Measurements from ENCODE around the gene YTHDF2. TPM values are rescaled to one million over a fixed set of nuclear protein-coding genes. Genes with fewer than 3 reads are reported as not detected.

YTHDF2 gene
- total RNA-seq, 1 experiment from 2014 or later: 90.6 TPM

DNA sequence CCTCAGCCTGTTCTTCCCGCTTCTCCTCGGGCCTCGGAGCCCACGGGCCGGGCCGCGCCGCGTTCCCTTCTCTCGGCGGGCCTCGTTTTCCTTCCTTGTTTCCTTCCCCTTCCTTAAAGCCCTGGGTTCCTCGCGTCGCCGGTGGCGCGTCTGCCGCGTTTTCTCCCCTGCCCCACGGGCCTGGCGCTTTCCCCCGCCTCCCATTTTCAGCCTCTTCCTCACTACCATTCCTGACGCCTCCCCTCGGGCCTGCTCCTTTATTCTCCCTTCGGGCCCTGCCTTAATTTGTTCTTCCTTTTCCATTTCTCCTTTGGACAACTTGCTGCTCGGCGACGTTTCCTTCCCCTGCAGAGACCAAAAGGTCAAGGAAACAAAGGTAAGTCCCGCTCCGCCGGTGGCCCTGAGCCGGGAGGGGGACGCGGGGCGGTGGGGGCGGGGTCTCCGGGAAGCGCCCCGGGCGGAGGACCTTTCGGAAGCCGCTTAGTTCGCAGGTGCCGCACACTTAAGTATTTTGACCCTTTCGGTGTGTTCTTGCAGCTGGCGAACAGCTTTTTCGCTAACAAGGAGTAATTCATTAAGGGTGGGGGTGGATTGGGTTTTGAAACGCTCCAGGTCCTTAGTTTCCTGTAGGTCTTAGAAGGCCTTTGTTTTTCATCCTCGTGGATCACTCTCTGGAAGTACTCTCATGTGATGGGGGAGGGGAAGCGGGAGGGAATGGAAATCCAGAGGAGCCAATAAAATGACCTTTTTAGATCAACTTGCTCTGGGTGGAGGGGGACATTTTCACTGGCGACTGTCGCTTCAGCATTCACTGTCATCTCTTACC lies 780 bp downstream of the YTHDF2 start (continued):
- TF ChIP-seq TCF7L2 (IDR thresholded peaks at IDR 0.05; ENCODE audit: borderline replicate concordance, extremely low read depth, insufficient read depth, insufficient read length): peak; percentile 23
- no peak; the same call in 1 of the 2 replicates for TF ChIP-seq SIN3A (IDR thresholded peaks at IDR 0.05; ENCODE audit: low read depth)

DNA sequence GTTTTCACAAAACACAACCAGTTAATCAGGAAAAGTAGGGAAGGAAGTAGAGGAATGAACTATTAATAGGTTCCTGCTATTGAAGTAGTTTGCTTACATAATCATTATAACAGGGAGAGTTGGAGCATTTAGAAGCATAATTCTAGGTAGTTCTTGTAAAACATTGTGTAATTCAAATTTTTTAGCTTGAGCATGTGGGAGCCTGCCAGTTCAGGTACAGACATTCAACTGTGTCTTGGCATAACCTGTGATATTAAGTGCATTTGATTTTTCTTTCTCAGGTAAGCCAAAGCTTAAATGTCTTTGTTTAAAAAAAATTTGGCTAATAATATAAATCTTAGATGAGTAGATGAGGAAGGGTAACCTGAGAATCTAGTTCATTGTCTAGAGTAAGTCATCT lies 3.4 kb downstream of the YTHDF2 start:
- Histone ChIP-seq H3K9me3 (ENCODE audit: control insufficient read depth in 1 of 2, insufficient read depth in 1 of 2, low read depth in 1 of 2, low read length in 2 of 2) (no peaks in the 10 kb centered on the region), H3K4me2 (ENCODE audit: low read length) (no peak overlapping the region), H3K27ac (ENCODE audit: low read depth, low read length) (no peak overlapping the region), H3K79me2 (ENCODE audit: insufficient read depth, low read length) (peaks cover 84% of the 10 kb centered on the region), H3K27me3 (ENCODE audit: insufficient read depth, low read length) (no peaks in the 10 kb centered on the region), H2AFZ (ENCODE audit: low read depth, low read length, poor library complexity, severe bottlenecking) (no peak overlapping the region), H3K9me2 (ENCODE audit: insufficient read depth) (no peaks in the 10 kb centered on the region), H3K9ac (ENCODE audit: low read length) (no peak overlapping the region), H3K4me3 (replicated peaks in 1 of 2; ENCODE audit: low read depth in 1 of 2, low read length in 2 of 2) (no peak overlapping the region), H4K20me1 (ENCODE audit: insufficient read depth) (peaks cover 38% of the 10 kb centered on the region; the same call in 1 of the 2 replicates), H3K36me3 (ENCODE audit: control insufficient read depth in 1 of 2, insufficient read depth in 2 of 2, low read length in 2 of 2) (peaks cover 52 to 63% of the 10 kb centered on the region in 2 experiments), H3K4me1 (ENCODE audit: control insufficient read depth in 1 of 2, insufficient read depth in 2 of 2, low read length in 2 of 2) (peaks cover 11 to 20% of the 10 kb centered on the region in 2 experiments)
- intact Hi-C loops (cut with micrococcal nuclease): no loop called here
- DNase-seq (ENCODE audit: low read depth, low spot score) (no peak), ATAC-seq (no peak)
- ChIA-PET RAD21 (ENCODE audit: low non-redundant PET in 1 of 2, low total read pairs in 2 of 2, uncharacterized antibody in 2 of 2, unreplicated experiment in 2 of 2) (no interaction called here), CTCF (no interaction called here), POLR2A (interaction anchor here (1.7 kb wide), 1 partner anchor 12 kb away, joined by 3 read pairs; no protein-coding TSS in a partner anchor)
- TF ChIP-seq EZH2 (IDR thresholded peaks at IDR 0.05) (no peak), SIN3A (IDR thresholded peaks at IDR 0.05; ENCODE audit: low read depth) (no peak), CBX3 (IDR thresholded peaks at IDR 0.05; ENCODE audit: low read depth) (no peak), SP1 (IDR thresholded peaks at IDR 0.05; ENCODE audit: low read depth) (no peak), YY1 (IDR thresholded peaks at IDR 0.05; ENCODE audit: extremely low read depth, insufficient replicate concordance, low read depth, low read length) (no peak), TCF7L2 (IDR thresholded peaks at IDR 0.05; ENCODE audit: borderline replicate concordance, extremely low read depth, insufficient read depth, insufficient read length) (no peak), POLR2A (IDR thresholded peaks at IDR 0.05; ENCODE audit: borderline replicate concordance, extremely low read depth, insufficient read depth, insufficient read length) (no peak), ZNF274 (IDR thresholded peaks at IDR 0.05; ENCODE audit: low read depth, low read length) (no peak), JUND (IDR thresholded peaks at IDR 0.05) (no peak)
- TF ChIP-seq, protein P1, sequence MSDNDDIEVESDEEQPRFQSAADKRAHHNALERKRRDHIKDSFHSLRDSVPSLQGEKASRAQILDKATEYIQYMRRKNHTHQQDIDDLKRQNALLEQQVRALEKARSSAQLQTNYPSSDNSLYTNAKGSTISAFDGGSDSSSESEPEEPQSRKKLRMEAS (IDR thresholded peaks at IDR 0.05): no peak
- no TSS peak for BruUV-seq (replicated peaks)
